SK-N-SH treated with all-trans-retinoic acid at 6 μM for 48 hours (cell line): ENCODE measurements around the gene SERTAD2.
A peak's percentile ranks its signal among the peaks of the same experiment; 100 is the strongest.

Source experiments
- ATAC-seq: fragments of 200-7000 bp; cut with Tn5 transposase; 3 replicates; pipeline ENCODE4 v1.9.1; 2020; ENCODE audit warnings: mild to moderate bottlenecking, moderate library complexity
- ARNTL ChIP-seq: fragments of 450-650 bp; formaldehyde crosslinking; IDR thresholded peaks from 2 replicates; pipeline ENCODE4 v1.5.0; 2020; ENCODE audit warnings: low read depth, mild to moderate bottlenecking, moderate library complexity, borderline replicate concordance
- BACH2 ChIP-seq: fragments of 250-450 bp; sonication (Bioruptor Pico); IDR thresholded peaks from 2 replicates; pipeline ENCODE4 v1.9.0; 2021; ENCODE audit warnings: mild to moderate bottlenecking, borderline replicate concordance
- CSDC2 ChIP-seq: fragments of 250-450 bp; sonication (Bioruptor Pico); IDR thresholded peaks from 2 replicates; pipeline ENCODE4 v1.5.0; 2020; ENCODE audit warnings: mild to moderate bottlenecking, moderate library complexity
- ISL1 ChIP-seq: fragments of 250-450 bp; sonication (Bioruptor Pico); IDR thresholded peaks from 2 replicates; pipeline ENCODE4 v2.1.2; 2022; ENCODE audit warnings: mild to moderate bottlenecking, moderate library complexity
- OSR1 ChIP-seq: fragments of 250-450 bp; sonication (Bioruptor Pico); IDR thresholded peaks from 2 replicates; pipeline ENCODE4 v1.8.0; 2022; ENCODE audit warnings: moderate library complexity, mild to moderate bottlenecking, inconsistent platforms
- SNAI2 ChIP-seq: fragments of 250-450 bp; sonication (Bioruptor Pico); IDR thresholded peaks from 2 replicates; pipeline ENCODE4 v1.5.0; 2020; ENCODE audit warnings: mild to moderate bottlenecking, moderate library complexity
- TOX ChIP-seq: fragments of 250-450 bp; sonication (Bioruptor Pico); IDR thresholded peaks from 2 replicates; pipeline ENCODE4 v1.8.0; 2021; ENCODE audit warnings: mild to moderate bottlenecking, moderate library complexity, borderline replicate concordance
- ZNF565 ChIP-seq: fragments of 450-650 bp; formaldehyde crosslinking; conservative IDR thresholded peaks from 2 replicates; pipeline ENCODE4 v1.5.0; 2020; ENCODE audit warnings: low read depth, mild to moderate bottlenecking, moderate library complexity
- ZNF70 ChIP-seq: fragments of 450-650 bp; formaldehyde crosslinking; IDR thresholded peaks from 2 replicates; pipeline ENCODE4 v1.5.0; 2020; ENCODE audit warnings: mild to moderate bottlenecking, moderate library complexity
- ZNF8 ChIP-seq: fragments of 450-650 bp; formaldehyde crosslinking; IDR thresholded peaks from 2 replicates; pipeline ENCODE4 v1.5.0; 2020; ENCODE audit warnings: mild to moderate bottlenecking, moderate library complexity
- TF ChIP-seq, protein P1 (sequence below): fragments of 250-450 bp; sonication (Bioruptor Pico); IDR thresholded peaks from 2 replicates; pipeline ENCODE4 v1.5.0; 2020; ENCODE audit warnings: mild to moderate bottlenecking, moderate library complexity
- TF ChIP-seq, protein P2 (sequence below): fragments of 250-450 bp; sonication (Bioruptor Pico); IDR thresholded peaks from 2 replicates; pipeline ENCODE4 v1.8.0; 2020; ENCODE audit warnings: mild to moderate bottlenecking, moderate library complexity, borderline replicate concordance
- TF ChIP-seq, protein P3 (sequence below): fragments of 250-450 bp; sonication (Bioruptor Pico); IDR thresholded peaks from 2 replicates; pipeline ENCODE4 v1.5.1; 2021; ENCODE audit warnings: mild to moderate bottlenecking, moderate library complexity
- TF ChIP-seq, protein P4 (sequence below): fragments of 250-450 bp; sonication (Bioruptor Pico); IDR thresholded peaks from 2 replicates; pipeline ENCODE4 v1.8.0; 2021; ENCODE audit warnings: low read depth, mild to moderate bottlenecking, moderate library complexity, borderline replicate concordance
- TF ChIP-seq, protein P5 (sequence below): fragments of 250-450 bp; sonication (Bioruptor Pico); IDR thresholded peaks from 2 replicates; pipeline ENCODE4 v1.5.1; 2020; ENCODE audit warnings: low read depth, mild to moderate bottlenecking, moderate library complexity

Gene SERTAD2

DNA sequence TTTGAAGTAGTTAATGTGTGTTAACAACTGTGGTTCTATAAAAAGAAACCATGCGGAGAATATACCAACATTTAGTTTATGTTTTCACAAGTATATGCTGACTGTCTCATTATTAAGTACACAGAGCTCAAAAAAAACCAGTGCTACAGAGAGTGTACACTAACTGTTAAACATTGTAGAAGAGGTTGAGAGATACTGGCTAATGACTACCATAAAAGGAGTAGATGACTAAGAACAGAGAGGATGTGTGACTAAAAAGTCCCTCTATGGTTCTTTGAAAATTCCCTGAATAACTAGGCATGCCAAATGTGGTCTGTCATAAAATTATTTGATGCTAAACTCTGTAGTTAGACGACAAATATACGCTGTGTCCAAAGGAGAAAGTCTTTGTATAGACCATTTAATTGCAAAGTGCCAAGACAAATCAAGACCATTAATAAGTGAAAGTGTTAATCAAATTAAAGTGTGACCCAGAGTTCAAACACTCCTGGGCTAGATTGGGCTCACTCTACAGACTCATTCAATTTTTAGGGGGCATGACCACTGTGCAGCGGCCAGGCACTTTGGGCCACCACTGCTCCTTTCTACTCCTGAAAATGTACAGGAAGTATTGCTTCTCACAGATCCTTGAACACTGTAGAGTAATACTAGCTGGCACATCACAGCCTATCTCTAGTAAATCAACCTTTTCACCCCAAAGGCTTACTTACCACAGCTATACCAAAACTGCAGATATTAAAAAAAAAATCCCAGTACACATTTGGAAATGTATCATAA, 45.1 kb upstream of the SERTAD2 start:
- no peak for TF ChIP-seq ZNF565 (CRISPR knock-in tag)
- ATAC-seq, result peak; percentile 96

DNA sequence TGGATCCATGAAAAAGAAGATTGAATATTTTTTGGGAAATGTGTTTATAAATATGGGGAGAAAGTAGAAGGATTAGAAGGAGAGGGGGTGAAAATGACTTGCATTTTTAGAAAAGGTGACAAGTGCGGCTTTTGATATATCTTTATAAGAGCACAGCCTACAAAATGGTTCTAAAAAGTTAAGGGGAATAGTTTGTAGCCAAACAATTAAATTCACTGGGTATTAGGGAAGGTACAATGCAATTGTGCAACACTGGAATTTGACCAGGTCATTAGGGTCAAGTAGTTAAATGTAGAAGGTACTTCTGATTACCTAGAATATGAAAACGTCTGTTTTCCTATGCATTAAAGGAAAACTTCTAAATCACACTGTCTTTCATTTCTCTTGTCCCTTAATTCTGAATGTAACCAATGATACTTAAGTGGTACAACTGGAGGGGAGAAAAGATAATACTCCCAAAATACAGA, 44.5 kb upstream of the SERTAD2 start:
- ATAC-seq, result no peak
- TF ChIP-seq, protein P1, sequence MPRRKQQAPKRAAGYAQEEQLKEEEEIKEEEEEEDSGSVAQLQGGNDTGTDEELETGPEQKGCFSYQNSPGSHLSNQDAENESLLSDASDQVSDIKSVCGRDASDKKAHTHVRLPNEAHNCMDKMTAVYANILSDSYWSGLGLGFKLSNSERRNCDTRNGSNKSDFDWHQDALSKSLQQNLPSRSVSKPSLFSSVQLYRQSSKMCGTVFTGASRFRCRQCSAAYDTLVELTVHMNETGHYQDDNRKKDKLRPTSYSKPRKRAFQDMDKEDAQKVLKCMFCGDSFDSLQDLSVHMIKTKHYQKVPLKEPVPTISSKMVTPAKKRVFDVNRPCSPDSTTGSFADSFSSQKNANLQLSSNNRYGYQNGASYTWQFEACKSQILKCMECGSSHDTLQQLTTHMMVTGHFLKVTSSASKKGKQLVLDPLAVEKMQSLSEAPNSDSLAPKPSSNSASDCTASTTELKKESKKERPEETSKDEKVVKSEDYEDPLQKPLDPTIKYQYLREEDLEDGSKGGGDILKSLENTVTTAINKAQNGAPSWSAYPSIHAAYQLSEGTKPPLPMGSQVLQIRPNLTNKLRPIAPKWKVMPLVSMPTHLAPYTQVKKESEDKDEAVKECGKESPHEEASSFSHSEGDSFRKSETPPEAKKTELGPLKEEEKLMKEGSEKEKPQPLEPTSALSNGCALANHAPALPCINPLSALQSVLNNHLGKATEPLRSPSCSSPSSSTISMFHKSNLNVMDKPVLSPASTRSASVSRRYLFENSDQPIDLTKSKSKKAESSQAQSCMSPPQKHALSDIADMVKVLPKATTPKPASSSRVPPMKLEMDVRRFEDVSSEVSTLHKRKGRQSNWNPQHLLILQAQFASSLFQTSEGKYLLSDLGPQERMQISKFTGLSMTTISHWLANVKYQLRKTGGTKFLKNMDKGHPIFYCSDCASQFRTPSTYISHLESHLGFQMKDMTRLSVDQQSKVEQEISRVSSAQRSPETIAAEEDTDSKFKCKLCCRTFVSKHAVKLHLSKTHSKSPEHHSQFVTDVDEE (CRISPR knock-in tag), result no peak
- TF ChIP-seq, protein P2, sequence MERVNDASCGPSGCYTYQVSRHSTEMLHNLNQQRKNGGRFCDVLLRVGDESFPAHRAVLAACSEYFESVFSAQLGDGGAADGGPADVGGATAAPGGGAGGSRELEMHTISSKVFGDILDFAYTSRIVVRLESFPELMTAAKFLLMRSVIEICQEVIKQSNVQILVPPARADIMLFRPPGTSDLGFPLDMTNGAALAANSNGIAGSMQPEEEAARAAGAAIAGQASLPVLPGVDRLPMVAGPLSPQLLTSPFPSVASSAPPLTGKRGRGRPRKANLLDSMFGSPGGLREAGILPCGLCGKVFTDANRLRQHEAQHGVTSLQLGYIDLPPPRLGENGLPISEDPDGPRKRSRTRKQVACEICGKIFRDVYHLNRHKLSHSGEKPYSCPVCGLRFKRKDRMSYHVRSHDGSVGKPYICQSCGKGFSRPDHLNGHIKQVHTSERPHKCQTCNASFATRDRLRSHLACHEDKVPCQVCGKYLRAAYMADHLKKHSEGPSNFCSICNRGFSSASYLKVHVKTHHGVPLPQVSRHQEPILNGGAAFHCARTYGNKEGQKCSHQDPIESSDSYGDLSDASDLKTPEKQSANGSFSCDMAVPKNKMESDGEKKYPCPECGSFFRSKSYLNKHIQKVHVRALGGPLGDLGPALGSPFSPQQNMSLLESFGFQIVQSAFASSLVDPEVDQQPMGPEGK (CRISPR knock-in tag), result no peak
- TF ChIP-seq OSR1 (CRISPR knock-in tag), result no peak
- TF ChIP-seq, protein P3, sequence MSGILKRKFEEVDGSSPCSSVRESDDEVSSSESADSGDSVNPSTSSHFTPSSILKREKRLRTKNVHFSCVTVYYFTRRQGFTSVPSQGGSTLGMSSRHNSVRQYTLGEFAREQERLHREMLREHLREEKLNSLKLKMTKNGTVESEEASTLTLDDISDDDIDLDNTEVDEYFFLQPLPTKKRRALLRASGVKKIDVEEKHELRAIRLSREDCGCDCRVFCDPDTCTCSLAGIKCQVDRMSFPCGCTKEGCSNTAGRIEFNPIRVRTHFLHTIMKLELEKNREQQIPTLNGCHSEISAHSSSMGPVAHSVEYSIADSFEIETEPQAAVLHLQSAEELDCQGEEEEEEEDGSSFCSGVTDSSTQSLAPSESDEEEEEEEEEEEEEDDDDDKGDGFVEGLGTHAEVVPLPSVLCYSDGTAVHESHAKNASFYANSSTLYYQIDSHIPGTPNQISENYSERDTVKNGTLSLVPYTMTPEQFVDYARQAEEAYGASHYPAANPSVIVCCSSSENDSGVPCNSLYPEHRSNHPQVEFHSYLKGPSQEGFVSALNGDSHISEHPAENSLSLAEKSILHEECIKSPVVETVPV (CRISPR knock-in tag), result no peak
- TF ChIP-seq ZNF8, result no peak
- no peak for TF ChIP-seq BACH2 (CRISPR knock-in tag)

DNA sequence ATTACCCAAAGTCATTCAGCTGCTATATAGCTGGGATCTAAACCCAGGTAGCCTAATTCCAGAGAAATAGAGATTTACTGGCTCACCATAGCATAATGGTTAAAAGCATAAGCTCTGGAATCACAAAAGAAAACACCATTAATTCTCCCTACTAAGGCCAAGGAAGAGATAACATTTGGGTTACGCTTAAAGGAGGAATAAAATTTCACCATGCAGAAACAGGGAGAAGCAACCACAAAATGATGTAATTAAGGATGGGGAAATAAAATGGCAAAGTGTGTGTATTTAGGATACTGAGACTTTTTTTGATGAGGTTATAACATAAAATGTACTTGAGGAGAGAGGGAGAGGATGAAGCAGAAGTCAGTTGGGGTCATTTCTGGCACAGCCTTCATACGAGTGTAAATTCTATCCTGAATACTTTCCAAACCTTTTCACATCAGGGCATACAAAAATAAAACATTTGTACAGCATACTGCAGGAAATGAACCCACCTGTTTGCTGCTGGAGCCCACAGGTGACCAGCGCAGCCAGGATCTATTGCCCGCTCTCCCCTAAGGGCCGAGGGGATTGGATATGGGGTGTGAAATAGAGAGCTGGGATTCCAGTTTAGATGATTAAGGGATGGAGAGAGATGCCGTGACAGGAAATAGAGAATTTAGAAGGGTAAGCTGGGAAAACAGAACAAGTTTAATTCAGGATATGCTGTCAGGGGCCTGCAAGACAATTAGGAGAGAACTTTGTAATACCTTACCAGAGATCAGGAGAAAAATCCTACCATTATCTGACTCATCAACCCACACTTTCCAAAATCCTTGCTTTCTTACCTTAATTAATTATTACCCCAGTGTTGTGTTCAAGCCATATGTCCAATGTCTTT, 43.8 kb upstream of the SERTAD2 start:
- ATAC-seq, result no peak
- no peak for TF ChIP-seq ZNF70 (CRISPR knock-in tag)
- TF ChIP-seq, protein P4, sequence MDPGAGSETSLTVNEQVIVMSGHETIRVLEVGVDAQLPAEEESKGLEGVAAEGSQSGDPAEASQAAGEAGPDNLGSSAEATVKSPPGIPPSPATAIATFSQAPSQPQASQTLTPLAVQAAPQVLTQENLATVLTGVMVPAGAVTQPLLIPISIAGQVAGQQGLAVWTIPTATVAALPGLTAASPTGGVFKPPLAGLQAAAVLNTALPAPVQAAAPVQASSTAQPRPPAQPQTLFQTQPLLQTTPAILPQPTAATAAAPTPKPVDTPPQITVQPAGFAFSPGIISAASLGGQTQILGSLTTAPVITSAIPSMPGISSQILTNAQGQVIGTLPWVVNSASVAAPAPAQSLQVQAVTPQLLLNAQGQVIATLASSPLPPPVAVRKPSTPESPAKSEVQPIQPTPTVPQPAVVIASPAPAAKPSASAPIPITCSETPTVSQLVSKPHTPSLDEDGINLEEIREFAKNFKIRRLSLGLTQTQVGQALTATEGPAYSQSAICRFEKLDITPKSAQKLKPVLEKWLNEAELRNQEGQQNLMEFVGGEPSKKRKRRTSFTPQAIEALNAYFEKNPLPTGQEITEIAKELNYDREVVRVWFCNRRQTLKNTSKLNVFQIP (CRISPR knock-in tag), result no peak
- TF ChIP-seq, protein P5, sequence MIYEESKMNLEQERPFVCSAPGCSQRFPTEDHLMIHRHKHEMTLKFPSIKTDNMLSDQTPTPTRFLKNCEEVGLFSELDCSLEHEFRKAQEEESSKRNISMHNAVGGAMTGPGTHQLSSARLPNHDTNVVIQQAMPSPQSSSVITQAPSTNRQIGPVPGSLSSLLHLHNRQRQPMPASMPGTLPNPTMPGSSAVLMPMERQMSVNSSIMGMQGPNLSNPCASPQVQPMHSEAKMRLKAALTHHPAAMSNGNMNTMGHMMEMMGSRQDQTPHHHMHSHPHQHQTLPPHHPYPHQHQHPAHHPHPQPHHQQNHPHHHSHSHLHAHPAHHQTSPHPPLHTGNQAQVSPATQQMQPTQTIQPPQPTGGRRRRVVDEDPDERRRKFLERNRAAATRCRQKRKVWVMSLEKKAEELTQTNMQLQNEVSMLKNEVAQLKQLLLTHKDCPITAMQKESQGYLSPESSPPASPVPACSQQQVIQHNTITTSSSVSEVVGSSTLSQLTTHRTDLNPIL, result no peak
- TF ChIP-seq, protein P2 (CRISPR knock-in tag), result no peak
- TF ChIP-seq, protein P3 (CRISPR knock-in tag), result no peak
- TF ChIP-seq, protein P1 (CRISPR knock-in tag), result no peak
- no peak for TF ChIP-seq ZNF565 (CRISPR knock-in tag)
- no peak for TF ChIP-seq TOX
- no peak for TF ChIP-seq ARNTL
- TF ChIP-seq ZNF8, result no peak
- no peak for TF ChIP-seq ISL1
- TF ChIP-seq SNAI2 (CRISPR knock-in tag), result no peak
- no peak for TF ChIP-seq CSDC2 (CRISPR knock-in tag)
- TF ChIP-seq, all 23 proteins: peak for 0
